ENCODE measurements around the gene RSRC1. TPM values are rescaled to one million over a fixed set of nuclear protein-coding genes. Genes with fewer than 3 reads are reported as not detected.

RSRC1 gene
- total RNA-seq, 2 experiments from 2014 or later: 76.3 to 78.1 TPM

- CTCF ChIA-PET (ENCODE audit: unreplicated experiment): no interaction called here
- no peak for DNase-seq (ENCODE audit: low spot score)
- intact Hi-C loops (cut with micrococcal nuclease; ENCODE audit: unreplicated experiment): no loop called here
- Histone ChIP-seq H3K9me3 (ENCODE audit: low read length) (no peaks in the 10 kb centered on the region), H3K9me2 (ENCODE audit: insufficient read depth, low read length) (no peaks in the 10 kb centered on the region), H3K36me3 (ENCODE audit: insufficient read depth, low read length) (no peaks in the 10 kb centered on the region), H3K4me1 (ENCODE audit: insufficient read depth, low read length, poor library complexity, severe bottlenecking) (no peaks in the 10 kb centered on the region), H2AFZ (ENCODE audit: low read length) (no peak overlapping the region), H3K27ac (ENCODE audit: low read depth, low read length, poor library complexity, severe bottlenecking) (no peak overlapping the region), H3K4me2 (ENCODE audit: low read length) (no peak overlapping the region), H3K4me3 (ENCODE audit: low read depth, low read length, poor library complexity, severe bottlenecking) (no peak overlapping the region), H4K20me1 (ENCODE audit: insufficient read depth, low read length) (no peaks in the 10 kb centered on the region), H3K79me2 (ENCODE audit: insufficient read depth, low read depth, low read length) (no peaks in the 10 kb centered on the region)
- BruUV-seq (replicated peaks): no TSS peak
- POLR2A ChIA-PET: no interaction called here
- TF ChIP-seq CTCF (conservative IDR thresholded peaks at IDR 0.05; ENCODE audit: low read length): no peak
- no peak for TF ChIP-seq EZH2phosphoT487 (IDR thresholded peaks at IDR 0.05; ENCODE audit: borderline replicate concordance, low read depth, low read length)
These were observed 452.8 kb downstream of the RSRC1 start for GRCh38 chr3:158562674-158563073.

- no peak overlapping the region for H3K4me2 ChIP-seq (ENCODE audit: low read length)
- H3K79me2 ChIP-seq (ENCODE audit: insufficient read depth, low read depth, low read length): no peaks in the 10 kb centered on the region
- H3K36me3 ChIP-seq (ENCODE audit: insufficient read depth, low read length): no peaks in the 10 kb centered on the region
- no peaks in the 10 kb centered on the region for H3K9me2 ChIP-seq (ENCODE audit: insufficient read depth, low read length)
- no peak overlapping the region for H2AFZ ChIP-seq (ENCODE audit: low read length)
- DNase-seq (ENCODE audit: low spot score): no peak
- H3K27ac ChIP-seq (ENCODE audit: low read depth, low read length, poor library complexity, severe bottlenecking): no peak overlapping the region
- H3K4me3 ChIP-seq (ENCODE audit: low read depth, low read length, poor library complexity, severe bottlenecking): no peak overlapping the region
- TF ChIP-seq CTCF (conservative IDR thresholded peaks at IDR 0.05; ENCODE audit: low read length) (no peak), EZH2phosphoT487 (IDR thresholded peaks at IDR 0.05; ENCODE audit: borderline replicate concordance, low read depth, low read length) (no peak)
- no TSS peak for BruUV-seq (replicated peaks)
- H4K20me1 ChIP-seq (ENCODE audit: insufficient read depth, low read length): no peaks in the 10 kb centered on the region
- no peaks in the 10 kb centered on the region for H3K9me3 ChIP-seq (ENCODE audit: low read length)
- ChIA-PET POLR2A (no interaction called here), CTCF (ENCODE audit: unreplicated experiment) (no interaction called here)
- no peaks in the 10 kb centered on the region for H3K4me1 ChIP-seq (ENCODE audit: insufficient read depth, low read length, poor library complexity, severe bottlenecking)
- intact Hi-C loops (cut with micrococcal nuclease; ENCODE audit: unreplicated experiment): no loop called here
These were observed 453.2 kb downstream of the RSRC1 start for GRCh38 chr3:158563076-158563475.

- no peak for DNase-seq (ENCODE audit: low spot score)
- no peak for TF ChIP-seq CTCF (conservative IDR thresholded peaks at IDR 0.05; ENCODE audit: low read length)
- no peak for TF ChIP-seq EZH2phosphoT487 (IDR thresholded peaks at IDR 0.05; ENCODE audit: borderline replicate concordance, low read depth, low read length)
- POLR2A ChIA-PET: interaction anchor here (0.6 kb wide), 1 partner anchor 11 kb away, joined by 6 read pairs; no protein-coding TSS in a partner anchor
- Histone ChIP-seq H3K79me2 (ENCODE audit: insufficient read depth, low read depth, low read length) (no peaks in the 10 kb centered on the region), H3K9me2 (ENCODE audit: insufficient read depth, low read length) (no peaks in the 10 kb centered on the region), H3K4me3 (ENCODE audit: low read depth, low read length, poor library complexity, severe bottlenecking) (no peak overlapping the region), H3K4me1 (ENCODE audit: insufficient read depth, low read length, poor library complexity, severe bottlenecking) (no peaks in the 10 kb centered on the region), H3K9me3 (ENCODE audit: low read length) (no peaks in the 10 kb centered on the region), H3K36me3 (ENCODE audit: insufficient read depth, low read length) (no peaks in the 10 kb centered on the region), H3K27ac (ENCODE audit: low read depth, low read length, poor library complexity, severe bottlenecking) (no peak overlapping the region), H2AFZ (ENCODE audit: low read length) (no peak overlapping the region), H3K4me2 (ENCODE audit: low read length) (no peak overlapping the region), H4K20me1 (ENCODE audit: insufficient read depth, low read length) (no peaks in the 10 kb centered on the region)
- CTCF ChIA-PET (ENCODE audit: unreplicated experiment): no interaction called here
- no TSS peak for BruUV-seq (replicated peaks)
- intact Hi-C loops (cut with micrococcal nuclease; ENCODE audit: unreplicated experiment): no loop called here
These were observed 455.2 kb downstream of the RSRC1 start for GRCh38 chr3:158565076-158565475.
